HFFc6 (cell line): ENCODE measurements around the gene ACER3. TPM values are rescaled to one million over a fixed set of nuclear protein-coding genes. Genes with fewer than 3 reads are reported as not detected.
"Not testable (repeated sequence)": the region's sequence is repeated elsewhere in the genome, so short reads cannot be mapped to it uniquely, and the experiment has no call there.

ENCODE experiments used
- DNase-seq: peaks from one replicate; pipeline ENCODE4 v3.0.0-alpha.2; 2018
- H3K27ac Mint-ChIP-seq: 2 replicates; pipeline ENCODE4 v1.8.0; 2020; ENCODE audit warnings: mild to moderate bottlenecking, mixed read lengths
- H3K27me3 Mint-ChIP-seq: 2 replicates; pipeline ENCODE4 v1.8.0; 2021; ENCODE audit warnings: mild to moderate bottlenecking, moderate library complexity, mixed read lengths; ENCODE audit not compliant: insufficient read depth
- H3K36me3 Mint-ChIP-seq: 2 replicates; pipeline ENCODE4 v1.8.0; 2021; ENCODE audit warnings: low read depth, mixed read lengths
- H3K4me1 Mint-ChIP-seq: 2 replicates; pipeline ENCODE4 v1.8.0; 2020; ENCODE audit warnings: low read depth, mixed read lengths
- H3K4me3 Mint-ChIP-seq: 2 replicates; pipeline ENCODE4 v1.8.0; 2020; ENCODE audit warnings: mild to moderate bottlenecking, moderate library complexity, mixed read lengths
- H3K9me3 Mint-ChIP-seq: 2 replicates; pipeline ENCODE4 v1.8.0; 2020; ENCODE audit warnings: mild to moderate bottlenecking, mixed read lengths
- total RNA-seq, 6 experiments: library from RNA; stranded (reverse); fragmentation: NEBNext Ultra II Directional; extraction: Animal tissue kit (Norgen Biotek cat#: 25700); gene quantifications; 2 replicates in 1 of 6; 3 replicates in 5 of 6; pipeline ENCODE4 v1.2.3, GENCODE V29; 2021
- TF ChIP-seq, protein P1 (sequence below): fragments of 200-600 bp; sonication (generic); IDR thresholded peaks from 2 replicates; pipeline ENCODE4 v1.5.0; 2021; ENCODE audit warnings: antibody characterized with exemption, mild to moderate bottlenecking

The ACER3 gene
- total RNA-seq, 6 experiments from 2014 or later = 13.9 to 18.2 (median 15.3) TPM

DNA sequence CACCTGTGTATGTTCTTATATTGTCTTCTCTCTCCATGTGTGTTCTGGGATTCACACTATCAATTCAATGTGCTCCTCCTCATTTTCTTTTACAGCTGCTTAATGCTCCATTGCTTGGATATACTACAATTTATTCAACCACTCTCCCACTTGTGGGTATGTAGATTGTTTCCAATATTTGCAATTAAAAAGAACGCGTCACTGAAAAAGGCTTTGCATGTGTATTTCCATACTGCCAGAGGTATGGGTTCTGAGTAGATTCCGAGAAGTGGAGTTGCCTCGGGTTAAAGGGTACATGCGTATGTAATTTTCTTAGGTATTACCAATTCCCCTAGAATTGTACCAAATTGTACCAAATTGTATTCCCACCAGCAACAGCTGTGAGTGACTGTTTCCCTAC lies 199.1 kb downstream of the ACER3 start:
- no peak overlapping the region for H3K4me3 Mint-ChIP-seq
- H3K4me1 Mint-ChIP-seq = no peaks in the 10 kb centered on the region
- 0 out of 2 replicates have a peak, but pooled peaks cover 4% of the 10 kb centered on the region for H3K36me3 Mint-ChIP-seq
- peaks cover 5% of the 10 kb centered on the region for H3K9me3 Mint-ChIP-seq
- H3K27ac Mint-ChIP-seq = no peak overlapping the region
- TF ChIP-seq, protein P1, sequence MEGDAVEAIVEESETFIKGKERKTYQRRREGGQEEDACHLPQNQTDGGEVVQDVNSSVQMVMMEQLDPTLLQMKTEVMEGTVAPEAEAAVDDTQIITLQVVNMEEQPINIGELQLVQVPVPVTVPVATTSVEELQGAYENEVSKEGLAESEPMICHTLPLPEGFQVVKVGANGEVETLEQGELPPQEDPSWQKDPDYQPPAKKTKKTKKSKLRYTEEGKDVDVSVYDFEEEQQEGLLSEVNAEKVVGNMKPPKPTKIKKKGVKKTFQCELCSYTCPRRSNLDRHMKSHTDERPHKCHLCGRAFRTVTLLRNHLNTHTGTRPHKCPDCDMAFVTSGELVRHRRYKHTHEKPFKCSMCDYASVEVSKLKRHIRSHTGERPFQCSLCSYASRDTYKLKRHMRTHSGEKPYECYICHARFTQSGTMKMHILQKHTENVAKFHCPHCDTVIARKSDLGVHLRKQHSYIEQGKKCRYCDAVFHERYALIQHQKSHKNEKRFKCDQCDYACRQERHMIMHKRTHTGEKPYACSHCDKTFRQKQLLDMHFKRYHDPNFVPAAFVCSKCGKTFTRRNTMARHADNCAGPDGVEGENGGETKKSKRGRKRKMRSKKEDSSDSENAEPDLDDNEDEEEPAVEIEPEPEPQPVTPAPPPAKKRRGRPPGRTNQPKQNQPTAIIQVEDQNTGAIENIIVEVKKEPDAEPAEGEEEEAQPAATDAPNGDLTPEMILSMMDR = no peak
- H3K27me3 Mint-ChIP-seq = peaks cover 9% of the 10 kb centered on the region
- DNase-seq = no peak

DNA sequence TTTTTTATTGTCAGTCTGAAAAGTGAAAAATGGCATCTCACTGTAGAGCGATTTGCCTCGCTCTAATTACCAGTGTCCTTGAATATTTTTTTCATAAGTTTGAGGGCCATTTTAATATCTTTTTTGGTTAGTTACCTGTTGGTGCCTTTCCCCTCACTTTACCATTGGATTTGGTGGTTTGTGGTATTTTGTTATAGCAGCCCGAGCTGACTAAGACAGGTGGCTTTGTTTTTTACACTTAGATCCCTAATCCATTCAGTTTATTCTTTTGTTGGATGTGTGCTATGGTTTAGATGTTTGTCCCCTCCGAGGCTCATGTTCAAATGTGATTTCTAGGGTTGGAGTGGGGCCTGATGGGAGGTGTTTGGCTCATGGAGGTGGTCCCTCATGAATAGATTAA lies 199.5 kb downstream of the ACER3 start:
- Mint-ChIP-seq H3K4me1 (no peaks in the 10 kb centered on the region), H3K27ac (no peak overlapping the region), H3K27me3 (peaks cover 9% of the 10 kb centered on the region), H3K4me3 (no peak overlapping the region), H3K9me3 (peaks cover 5% of the 10 kb centered on the region), H3K36me3 (0 out of 2 replicates have a peak, but pooled peaks cover 4% of the 10 kb centered on the region)
- TF ChIP-seq, protein P1 = no peak
- DNase-seq = no peak

DNA sequence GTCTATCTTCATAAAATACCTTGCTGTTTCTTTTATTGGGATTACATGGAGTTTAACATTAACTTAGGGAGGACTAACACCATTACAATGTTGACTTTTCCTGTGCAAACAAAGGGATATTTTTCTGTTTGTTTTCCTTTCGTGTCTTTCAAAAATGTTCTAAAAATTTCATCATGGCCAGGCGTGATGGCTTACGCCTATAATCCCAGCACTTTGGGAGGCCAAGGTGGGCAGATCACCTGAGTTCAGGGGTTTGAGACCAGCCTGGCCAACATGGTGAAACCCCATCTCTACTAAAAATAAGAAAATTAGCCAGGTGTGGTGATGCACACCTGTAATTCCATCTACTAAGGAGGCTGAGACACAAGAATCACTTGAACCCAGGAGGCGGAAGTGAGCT lies 200.5 kb downstream of the ACER3 start:
- not testable (repeated sequence) for H3K9me3 Mint-ChIP-seq, H3K27ac Mint-ChIP-seq, H3K27me3 Mint-ChIP-seq, DNase-seq, H3K4me1 Mint-ChIP-seq, H3K36me3 Mint-ChIP-seq, H3K4me3 Mint-ChIP-seq

DNA sequence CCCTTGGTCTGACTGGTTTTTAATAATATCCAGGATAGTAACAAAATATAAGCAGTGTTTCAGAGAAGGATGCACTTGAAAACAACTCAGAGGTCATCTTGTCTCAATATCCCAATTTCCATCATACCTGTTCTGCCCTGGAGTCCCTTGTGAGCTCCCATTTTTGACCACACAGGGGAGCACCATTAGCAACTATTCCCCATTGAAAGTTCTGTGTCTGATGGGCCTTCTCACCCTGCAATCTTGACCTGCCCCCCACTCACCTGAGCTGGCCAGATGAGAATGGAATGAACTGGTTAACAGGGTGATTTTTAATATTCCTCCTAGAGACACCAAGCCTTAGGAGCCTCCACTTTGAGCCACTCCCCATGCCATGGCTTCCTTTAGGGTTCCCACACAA lies 202.2 kb downstream of the ACER3 start:
- no peaks in the 10 kb centered on the region for H3K36me3 Mint-ChIP-seq
- no peak overlapping the region for H3K27ac Mint-ChIP-seq
- DNase-seq = no peak
- no peaks in the 10 kb centered on the region for H3K9me3 Mint-ChIP-seq
- H3K27me3 Mint-ChIP-seq = peaks cover 6% of the 10 kb centered on the region
- H3K4me3 Mint-ChIP-seq = no peak overlapping the region
- peaks cover 15% of the 10 kb centered on the region for H3K4me1 Mint-ChIP-seq
- TF ChIP-seq, protein P1 = peak; percentile 46

DNA sequence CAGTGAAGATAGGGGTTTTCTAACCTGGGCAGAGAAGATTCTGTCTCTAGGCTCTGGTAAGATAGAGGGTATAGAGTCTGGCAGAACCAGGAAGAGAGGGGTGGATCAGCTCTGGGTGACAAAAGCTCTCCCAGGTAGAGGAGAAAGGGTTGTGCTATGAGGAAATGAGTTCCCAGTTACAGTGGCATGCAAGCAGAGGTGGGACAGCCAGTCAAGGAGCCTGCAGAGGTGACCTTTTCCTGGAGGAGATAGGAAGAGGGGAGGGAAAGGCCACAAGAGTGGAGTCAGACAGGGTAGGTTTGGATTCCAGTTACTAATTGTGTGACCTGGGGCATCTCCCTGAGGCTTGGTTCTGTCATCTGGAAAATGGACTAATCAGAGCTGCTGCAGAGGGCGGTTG lies 202.7 kb downstream of the ACER3 start:
- H3K27ac Mint-ChIP-seq = no peak overlapping the region
- DNase-seq = no peak
- no peaks in the 10 kb centered on the region for H3K9me3 Mint-ChIP-seq
- TF ChIP-seq, protein P1 = no peak
- no peaks in the 10 kb centered on the region for H3K36me3 Mint-ChIP-seq
- H3K4me1 Mint-ChIP-seq = peaks cover 20% of the 10 kb centered on the region
- H3K27me3 Mint-ChIP-seq = peaks cover 6% of the 10 kb centered on the region
- H3K4me3 Mint-ChIP-seq = no peak overlapping the region

DNA sequence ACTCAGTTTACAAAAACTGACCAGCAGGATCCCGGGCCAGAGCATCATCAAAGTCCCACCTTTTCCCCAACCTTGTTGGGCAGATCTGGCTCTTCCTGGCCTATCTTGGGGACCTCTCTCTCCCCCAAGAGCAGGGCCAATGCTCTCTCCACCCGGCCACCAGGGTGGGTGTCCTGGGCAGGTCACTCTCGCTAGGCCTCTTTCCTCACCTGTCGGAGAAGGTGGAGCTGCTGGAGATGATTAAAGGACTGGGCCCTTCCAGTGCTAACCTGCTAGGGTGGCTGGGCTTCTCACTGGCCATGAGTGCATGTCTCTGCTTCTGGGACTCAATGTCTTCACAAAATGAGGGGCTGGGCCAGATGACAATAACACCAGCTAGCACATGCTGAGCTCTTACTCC lies 203.1 kb downstream of the ACER3 start:
- no peaks in the 10 kb centered on the region for H3K9me3 Mint-ChIP-seq
- H3K27me3 Mint-ChIP-seq = peaks cover 6% of the 10 kb centered on the region
- peaks cover 24% of the 10 kb centered on the region for H3K4me1 Mint-ChIP-seq
- H3K27ac Mint-ChIP-seq = no peak overlapping the region
- no peak for DNase-seq
- H3K36me3 Mint-ChIP-seq = no peaks in the 10 kb centered on the region
- no peak overlapping the region for H3K4me3 Mint-ChIP-seq
- TF ChIP-seq, protein P1 = no peak
